ENCODE results near the gene DLL4.

The DLL4 gene

DNA sequence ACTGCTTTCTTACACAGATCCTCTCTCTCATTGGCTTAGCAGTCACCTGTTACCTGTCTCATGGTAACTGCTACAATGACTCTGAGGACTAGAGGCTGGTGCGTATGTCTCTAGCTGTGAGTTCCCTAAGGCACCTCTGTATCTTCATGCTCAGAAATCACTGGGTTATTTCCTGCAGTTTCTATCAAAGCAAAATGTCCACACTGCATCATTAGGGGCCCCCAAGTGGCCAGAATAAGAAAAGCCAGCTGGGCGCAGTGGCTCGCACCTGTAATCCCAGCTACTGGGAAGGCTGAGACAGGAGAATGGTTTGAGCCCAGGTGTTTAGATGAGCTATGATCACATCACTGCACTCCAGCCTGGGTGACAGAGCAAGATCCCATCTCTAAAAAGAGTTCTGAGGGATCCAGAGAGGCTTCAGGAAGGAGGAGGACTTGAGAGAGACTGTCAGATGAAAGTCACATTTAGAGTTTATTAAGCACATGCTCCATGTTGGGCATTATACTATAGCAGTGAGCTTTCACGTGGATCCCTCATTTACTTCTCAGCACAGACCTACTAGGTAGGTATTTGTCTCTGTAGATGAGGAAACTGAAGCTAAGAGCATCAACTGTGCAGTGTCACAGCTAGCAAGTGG, 37.2 kb upstream of the DLL4 start:
- no peak overlapping the region for H3K4me3 ChIP-seq (replicated peaks; ENCODE audit: low read depth, low read length)
- TF ChIP-seq, protein P1, sequence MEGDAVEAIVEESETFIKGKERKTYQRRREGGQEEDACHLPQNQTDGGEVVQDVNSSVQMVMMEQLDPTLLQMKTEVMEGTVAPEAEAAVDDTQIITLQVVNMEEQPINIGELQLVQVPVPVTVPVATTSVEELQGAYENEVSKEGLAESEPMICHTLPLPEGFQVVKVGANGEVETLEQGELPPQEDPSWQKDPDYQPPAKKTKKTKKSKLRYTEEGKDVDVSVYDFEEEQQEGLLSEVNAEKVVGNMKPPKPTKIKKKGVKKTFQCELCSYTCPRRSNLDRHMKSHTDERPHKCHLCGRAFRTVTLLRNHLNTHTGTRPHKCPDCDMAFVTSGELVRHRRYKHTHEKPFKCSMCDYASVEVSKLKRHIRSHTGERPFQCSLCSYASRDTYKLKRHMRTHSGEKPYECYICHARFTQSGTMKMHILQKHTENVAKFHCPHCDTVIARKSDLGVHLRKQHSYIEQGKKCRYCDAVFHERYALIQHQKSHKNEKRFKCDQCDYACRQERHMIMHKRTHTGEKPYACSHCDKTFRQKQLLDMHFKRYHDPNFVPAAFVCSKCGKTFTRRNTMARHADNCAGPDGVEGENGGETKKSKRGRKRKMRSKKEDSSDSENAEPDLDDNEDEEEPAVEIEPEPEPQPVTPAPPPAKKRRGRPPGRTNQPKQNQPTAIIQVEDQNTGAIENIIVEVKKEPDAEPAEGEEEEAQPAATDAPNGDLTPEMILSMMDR (IDR thresholded peaks at IDR 0.05; ENCODE audit: low read depth, low read length, missing control alignments) = peak; percentile 71
- no peak for DNase-seq (ENCODE audit: extremely low read depth, low read depth)

- DNase-seq (ENCODE audit: extremely low read depth, low read depth) = no peak
- TF ChIP-seq, protein P1 (IDR thresholded peaks at IDR 0.05; ENCODE audit: low read depth, low read length, missing control alignments) = no peak
- H3K4me3 ChIP-seq (replicated peaks; ENCODE audit: low read depth, low read length) = no peak overlapping the region
Observed at GRCh38 chr15:40892447-40893012, 36.6 kb upstream of the DLL4 start.

- DNase-seq (ENCODE audit: extremely low read depth, low read depth) = no peak
- TF ChIP-seq, protein P1 (IDR thresholded peaks at IDR 0.05; ENCODE audit: low read depth, low read length, missing control alignments) = no peak
- no peak overlapping the region for H3K4me3 ChIP-seq (replicated peaks; ENCODE audit: low read depth, low read length)
Observed at GRCh38 chr15:40893019-40893670, 36.0 kb upstream of the DLL4 start.

DNA sequence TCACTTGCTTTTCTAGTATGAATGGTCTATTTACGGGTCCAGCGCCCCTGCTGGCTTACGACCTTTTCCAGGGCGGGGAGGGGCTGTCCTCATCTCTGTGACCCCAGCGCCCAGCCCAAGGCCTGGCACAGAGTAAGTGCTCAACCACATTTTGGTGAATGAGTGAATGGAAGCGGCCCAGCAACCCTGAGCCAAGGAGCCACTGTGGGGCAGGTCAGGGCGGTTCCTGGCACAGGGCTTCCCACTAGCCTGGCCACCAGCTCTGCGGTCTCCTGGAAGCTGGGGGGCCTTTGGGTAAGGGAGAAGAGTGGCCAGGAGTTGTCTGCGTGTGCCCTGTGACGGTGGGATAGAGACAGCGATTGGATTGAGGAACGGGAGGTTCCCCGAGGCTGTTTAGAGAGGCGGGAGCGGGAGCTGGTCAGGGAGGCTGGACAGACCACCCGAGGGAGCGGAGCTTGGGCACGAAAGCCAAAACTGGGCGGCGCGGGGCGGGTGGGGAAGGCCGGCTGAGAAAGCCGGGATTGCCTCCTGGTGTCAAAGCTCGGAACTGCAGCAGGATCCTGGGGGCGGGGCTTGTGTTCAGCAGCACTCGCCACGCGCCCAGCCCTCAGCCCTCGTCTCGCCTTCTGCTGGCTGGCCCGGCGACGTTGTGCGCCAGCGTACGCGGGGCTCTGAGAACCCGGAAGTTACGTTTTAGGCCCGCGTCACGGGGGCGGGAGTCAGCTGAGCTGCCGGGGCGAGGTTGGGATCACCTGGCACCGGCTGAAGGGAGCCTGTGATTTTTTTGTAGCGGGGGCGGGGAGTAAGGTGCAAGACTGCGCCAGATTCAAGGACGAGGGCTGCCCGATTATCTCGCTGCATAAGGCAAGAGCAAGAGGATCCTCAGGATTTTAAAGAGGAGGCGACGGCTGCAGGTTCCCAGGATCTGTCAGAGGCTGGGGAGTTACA, 35.1 kb upstream of the DLL4 start, which contains the start of gene VPS18:
Gene VPS18, plus strand, starts transcription at position 718 of the 948 bp plus-strand sequence. CDS start 319 bp downstream, outside the sequence.
- peak within 1 kb of the TSS; percentile 93 for H3K4me3 ChIP-seq (replicated peaks; ENCODE audit: low read depth, low read length)
- TF ChIP-seq, protein P1 (IDR thresholded peaks at IDR 0.05; ENCODE audit: low read depth, low read length, missing control alignments) = peak; percentile 60
- peak; percentile 84 for DNase-seq (ENCODE audit: extremely low read depth, low read depth)

GRCh38 chr15:40894681-40895448, 34.3 kb upstream of the DLL4 start:
- no peak for DNase-seq (ENCODE audit: extremely low read depth, low read depth)
- H3K4me3 ChIP-seq (replicated peaks; ENCODE audit: low read depth, low read length) = peak overlapping the region; percentile 93
- TF ChIP-seq, protein P1 (IDR thresholded peaks at IDR 0.05; ENCODE audit: low read depth, low read length, missing control alignments) = peak; percentile 55

All from HFF-Myc (cell line).